HG03457 (cell line): ENCODE data around the gene PLA2G2E.

Source experiments
- ATAC-seq: cut with Tn5 transposase; IDR thresholded peaks from one replicate; pipeline ENCODE4 v1.9.1; 2021; ENCODE audit warnings: moderate number of reproducible peaks; ENCODE audit not compliant: unreplicated experiment

The PLA2G2E gene, protein sequence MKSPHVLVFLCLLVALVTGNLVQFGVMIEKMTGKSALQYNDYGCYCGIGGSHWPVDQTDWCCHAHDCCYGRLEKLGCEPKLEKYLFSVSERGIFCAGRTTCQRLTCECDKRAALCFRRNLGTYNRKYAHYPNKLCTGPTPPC

DNA sequence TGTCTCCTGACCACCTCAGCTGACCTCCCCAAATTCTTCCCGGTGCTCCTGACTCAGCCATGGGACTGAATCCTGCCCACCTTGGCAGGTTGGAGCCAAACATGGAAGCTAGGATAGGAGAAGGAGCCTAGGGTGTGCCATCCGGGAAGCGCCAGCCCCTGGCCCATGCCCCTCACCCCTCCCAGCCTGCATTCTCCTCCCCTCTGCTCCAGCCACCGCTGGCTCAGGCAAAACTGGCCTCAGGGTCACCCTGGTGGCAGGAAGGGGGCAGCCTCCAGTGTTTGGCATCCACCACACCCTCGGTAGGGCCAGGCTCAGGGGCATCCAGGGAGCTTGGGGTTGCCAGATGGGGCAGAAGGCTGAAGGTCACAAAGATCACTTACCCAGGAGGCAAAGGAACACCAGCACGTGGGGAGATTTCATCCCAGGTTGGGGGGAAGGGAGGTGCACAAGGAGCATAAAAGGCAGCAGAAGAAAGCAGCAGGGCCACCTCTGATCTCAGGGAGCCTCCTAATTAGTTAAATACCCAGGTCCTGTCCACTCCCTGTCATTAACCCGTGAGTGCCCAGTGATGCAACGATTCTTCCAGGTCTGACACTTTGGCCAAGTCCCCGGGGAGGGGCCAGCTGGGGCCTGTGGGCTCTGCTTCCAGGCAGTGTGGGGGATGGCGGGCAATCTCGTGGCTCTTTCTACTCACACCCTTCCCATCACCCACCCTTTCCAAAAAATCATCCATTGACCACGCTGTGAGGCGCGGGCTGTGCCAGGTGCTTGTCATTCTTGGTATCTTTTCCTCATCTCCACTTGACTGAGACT is at the start of gene PLA2G2E:
PLA2G2E (minus strand) TSS at position 481 of the 816 bp plus-strand sequence; CDS start at position 423, 58 bp downstream.
- no peak for ATAC-seq

DNA sequence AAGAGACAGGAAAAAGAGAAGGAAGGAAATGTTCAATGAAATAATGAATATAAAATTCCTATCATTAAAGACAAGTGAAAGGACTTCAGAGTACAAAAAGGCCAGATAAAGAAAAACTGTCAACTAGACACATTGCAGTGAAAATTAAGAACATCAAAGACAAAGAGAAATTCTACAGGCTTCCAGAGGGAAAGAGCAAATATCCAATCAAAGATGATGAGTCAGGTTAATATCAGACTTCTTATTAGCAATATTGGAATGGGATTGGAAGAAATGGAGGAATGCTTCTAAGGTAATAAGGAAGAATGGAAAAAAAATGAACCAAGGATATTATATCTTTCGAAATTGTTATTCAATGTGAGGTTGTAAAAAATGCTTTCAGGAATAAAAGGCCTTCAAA is 48.2 kb upstream of the PLA2G2E start:
- no peak for ATAC-seq

DNA sequence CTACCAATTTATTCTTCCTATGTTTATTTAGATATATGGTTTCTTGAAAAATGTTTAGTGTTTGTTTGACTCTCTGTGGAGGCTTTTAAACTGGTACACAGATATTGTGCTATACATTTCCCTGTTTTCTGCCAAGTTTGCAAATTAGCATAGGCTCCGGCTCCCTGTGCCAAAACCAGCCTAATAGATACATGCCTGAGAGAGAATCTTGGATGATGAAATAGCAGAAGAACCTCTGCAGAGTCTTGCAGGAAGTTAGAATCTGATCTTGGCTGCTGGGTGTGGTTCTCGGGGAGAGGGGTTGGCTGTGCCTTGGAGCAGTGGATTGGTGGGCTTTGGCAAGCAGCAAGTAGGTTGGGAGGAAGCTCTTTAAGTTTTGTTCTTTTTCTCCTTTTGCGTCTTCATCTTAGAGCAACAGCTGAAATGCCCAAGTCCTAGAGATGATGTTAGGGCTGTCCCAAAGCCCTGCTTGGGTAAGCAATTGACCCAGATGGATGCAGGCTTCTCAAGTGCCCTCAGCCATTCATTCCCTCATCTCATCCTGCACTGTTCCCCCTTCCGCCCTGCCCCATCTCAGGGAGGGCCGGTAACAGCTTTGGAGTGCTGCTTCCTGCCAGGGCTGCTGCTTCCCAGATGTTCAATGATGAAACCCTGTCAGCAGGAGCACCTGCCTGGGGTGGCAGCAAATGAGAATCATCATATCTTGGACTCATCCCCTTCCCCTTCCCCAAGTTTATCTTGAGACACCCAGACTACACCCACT is 46.7 kb upstream of the PLA2G2E start:
- no peak for ATAC-seq

DNA sequence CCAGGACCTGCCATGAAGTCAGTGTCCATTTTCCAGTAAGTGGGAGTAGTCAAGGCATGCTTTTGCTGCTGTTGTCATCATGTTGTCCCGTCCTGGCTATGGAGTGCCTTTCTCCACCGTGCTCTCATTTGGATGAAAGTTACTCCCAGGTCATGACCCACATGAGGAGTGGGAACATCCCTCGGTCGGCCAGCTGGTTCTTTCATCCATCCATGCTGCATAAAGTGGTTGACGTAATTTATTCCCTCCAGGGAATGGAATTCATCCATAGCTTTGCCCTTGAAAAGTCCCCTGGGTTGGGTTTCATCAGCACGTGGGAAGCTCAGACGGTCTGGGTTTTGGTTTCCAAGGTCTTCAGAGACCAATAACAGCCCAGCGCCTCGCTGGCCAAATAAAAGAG is 44.4 kb upstream of the PLA2G2E start:
- ATAC-seq = no peak

DNA sequence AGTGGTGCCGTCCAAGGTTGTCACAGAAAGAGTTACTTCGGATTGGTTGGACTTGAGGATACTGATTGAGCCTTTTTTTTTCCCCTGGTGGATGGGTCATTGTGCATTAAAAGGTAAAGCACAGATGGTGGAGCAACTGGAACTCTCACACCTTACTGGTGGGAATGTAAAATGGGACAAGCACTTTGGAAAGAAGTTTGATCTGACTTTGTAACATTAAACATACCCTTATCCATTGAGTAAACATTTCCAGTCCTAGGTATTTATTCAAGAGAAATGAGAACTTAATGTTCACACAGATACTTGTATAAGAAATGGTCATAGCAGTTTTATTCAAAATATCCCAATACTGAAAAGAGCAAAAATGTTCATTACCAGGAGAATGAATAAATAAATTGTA is 41.1 kb upstream of the PLA2G2E start:
- no peak for ATAC-seq

DNA sequence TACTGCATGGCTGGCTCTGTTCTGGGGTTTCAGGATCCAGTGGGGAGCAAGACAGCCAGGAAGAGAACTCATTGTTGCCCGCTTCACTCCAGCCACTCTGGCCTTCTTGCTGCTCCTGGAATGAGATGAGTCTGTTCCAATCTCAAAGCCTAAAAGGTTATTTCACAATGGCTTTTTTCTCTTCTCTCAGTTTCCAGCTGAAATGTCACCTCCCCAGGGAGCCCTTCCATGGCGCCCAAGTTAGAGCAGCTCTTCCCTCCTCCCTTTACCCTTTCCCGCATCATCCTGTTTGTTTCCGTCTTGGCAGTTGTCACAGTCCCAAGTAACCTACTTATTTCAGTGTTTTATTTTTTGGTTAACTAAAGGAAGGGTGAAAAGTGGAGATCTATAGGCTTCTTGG is 40.2 kb upstream of the PLA2G2E start:
- no peak for ATAC-seq

DNA sequence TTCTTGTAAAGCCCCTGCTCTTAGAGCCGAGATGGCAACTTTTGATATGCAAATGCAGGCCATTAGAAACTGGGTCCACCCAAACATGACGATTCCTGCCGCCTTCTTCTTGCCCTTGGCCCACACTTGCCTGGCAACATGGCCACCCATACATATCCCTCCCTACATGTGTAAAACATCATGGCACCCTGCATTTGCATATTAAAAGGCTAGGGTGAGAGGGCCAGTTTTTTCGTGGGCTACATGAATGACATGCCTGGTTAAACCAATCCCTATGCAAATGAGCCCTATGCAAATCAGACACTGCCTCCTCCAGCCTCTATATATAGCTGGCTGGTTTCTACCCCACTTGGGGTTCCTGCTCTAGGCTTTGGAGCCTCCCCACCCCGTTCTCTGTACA is 37.2 kb upstream of the PLA2G2E start:
- no peak for ATAC-seq

DNA sequence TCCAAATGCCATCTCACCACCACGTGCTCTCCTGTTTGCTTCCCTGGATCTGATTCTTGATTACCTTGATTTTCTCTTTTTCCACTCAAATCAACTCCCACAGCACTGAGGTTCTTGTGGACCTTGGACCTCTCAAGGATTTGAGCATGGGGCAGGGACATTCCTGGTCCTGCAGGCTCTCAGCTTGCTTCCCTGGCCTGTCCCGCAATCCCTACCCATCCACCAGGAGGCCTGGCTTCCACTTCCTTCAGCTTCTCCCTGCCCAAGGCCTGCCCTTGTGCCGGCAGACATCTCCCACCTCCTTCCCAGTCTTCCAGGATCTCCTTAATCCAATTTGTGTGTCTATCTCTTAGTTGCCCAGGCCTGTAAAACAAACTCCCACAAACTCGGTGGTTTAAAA is 34.4 kb upstream of the PLA2G2E start:
- ATAC-seq = no peak

DNA sequence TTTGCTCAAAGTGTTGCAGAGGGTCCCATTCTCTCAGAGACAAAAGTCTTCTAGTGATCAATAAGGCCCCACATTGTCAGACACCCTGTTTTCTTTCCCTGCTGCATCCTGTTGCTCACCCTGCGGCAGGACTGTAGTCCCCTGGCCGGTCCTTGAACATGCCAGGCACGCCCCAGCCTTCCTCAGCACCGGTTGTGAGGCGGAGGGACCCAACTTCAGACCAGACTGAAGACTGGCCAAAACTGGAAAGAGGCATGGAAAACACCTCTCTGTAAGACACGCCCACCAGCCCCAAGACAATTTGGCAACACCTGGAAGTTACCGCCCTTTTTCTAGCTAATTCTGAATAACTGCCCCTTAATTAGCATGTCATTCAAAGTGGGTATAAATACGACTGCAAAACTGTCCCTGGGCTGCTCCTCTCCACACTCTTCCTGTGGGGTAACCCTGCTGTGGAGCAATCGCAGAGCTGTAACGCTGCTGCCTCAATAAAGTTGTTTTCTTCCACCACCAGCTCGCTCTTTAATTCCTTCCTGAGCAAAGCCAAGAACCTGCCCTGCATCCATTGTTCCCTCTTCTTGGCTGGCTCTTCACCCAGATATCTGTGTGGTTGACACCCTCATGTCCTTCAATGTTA is 32.2 kb upstream of the PLA2G2E start:
- ATAC-seq = no peak

DNA sequence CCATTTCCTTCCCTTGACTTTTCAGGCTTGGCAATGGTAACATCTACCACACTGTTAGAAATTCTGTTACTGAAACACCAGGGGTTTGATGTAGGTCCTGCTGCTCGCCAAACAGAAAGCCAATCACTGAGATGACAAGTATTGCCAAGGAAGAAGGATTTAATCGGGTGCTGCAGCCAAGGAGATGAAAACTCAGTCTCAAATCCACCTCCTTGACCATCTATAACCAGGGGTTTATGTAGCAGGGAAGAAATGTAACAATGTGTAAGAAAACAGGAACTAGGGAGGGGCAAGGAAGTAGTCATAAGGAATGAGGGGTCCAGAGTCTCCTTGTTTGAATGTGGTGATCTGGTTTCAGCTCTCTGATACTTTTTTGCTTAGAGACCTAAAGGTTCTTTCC is 30.6 kb upstream of the PLA2G2E start:
- ATAC-seq = no peak

DNA sequence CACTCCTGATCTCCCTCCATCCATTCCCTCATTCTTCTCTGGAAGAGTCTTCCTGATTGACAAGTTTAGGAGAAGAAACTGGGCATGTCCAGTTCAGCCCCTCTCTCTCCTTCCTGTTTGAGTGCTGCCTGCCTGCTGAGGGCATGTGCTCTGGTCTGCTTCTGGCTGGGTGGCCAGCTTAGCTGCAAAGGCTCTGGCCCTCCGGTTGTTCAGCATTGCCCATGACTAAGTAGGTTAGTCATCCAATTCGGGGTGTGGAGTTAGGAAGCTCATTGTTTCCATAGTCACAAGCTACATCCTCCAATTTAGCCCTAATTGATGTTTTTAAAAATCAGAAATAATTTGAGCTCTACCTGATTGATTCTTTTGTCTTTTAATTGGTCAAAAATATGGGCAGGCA is 25.6 kb upstream of the PLA2G2E start:
- no peak for ATAC-seq

DNA sequence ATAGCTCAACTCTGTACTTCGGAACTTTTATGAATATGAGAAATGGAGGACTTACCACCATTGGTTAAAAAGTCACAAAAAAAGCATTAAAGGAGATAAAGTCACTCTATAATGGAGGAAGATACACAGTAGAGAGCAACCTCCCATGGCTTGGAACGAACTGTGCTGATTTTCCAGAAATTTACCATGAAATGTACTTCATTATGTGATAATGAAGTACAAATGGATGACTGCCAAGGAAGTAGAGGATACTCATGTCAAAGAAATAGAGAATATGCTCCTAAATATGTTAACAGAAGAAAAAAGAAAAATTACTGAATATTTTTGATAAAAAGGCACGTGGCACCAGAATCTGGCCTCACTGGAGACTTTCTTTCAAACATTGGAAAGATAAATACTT is 23.6 kb upstream of the PLA2G2E start:
- no peak for ATAC-seq

DNA sequence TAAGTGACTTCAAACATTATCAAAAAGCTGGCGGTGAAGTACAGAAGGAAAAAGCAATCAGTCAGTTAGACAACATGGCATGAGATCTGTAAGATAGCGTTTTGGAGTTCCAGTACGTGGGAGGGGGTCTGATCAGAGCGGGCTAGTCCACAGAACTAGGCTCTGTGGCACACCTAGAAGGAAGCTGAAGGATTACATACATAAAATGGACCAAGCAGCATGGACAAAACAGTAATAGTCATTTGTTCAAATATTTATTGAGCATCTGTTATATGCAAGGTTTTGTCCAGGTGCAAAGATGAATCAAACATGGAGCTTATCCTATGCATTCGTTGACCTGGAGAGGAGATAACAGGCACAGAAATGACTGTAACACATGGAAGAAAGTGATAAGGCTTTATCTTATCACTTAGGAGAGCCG is 22.9 kb upstream of the PLA2G2E start:
- ATAC-seq = no peak

DNA sequence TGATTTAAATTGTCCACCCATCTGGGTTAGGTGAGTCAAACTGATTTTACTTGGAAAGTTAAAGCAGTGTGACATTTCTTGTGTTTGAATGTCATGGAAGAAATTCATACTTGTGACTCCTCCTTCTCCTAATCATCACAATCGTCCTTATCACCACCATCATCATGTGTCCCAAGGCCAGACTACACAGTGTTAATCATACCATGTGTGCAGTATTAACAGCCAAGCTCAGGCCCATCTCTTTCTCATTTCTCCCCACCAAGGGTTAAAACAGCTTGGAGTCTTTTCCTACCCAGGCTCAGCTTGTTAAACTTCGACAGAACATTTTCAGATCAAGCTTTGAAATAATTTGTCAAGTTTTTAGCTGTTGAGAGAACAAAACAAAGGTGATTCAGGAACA is 22.5 kb upstream of the PLA2G2E start:
- no peak for ATAC-seq

DNA sequence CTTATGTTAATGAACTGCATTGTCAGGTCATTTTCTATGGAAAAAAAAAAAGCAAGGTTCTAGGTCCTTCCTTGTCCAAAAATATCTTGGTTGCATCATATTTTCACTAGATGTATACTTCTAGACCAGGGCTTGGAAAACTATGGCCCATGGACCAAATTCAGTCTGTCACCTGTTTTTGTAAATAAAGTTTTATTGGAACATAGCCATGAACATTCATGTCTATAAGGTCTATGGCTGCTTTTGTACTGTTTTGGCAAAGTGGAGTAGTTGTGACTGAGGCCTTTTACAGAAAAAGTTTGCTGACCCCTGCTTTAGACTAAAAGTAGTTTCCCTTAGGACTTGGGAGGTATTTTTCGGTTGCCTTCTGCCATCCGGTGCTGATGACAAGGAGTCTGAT is 19.2 kb upstream of the PLA2G2E start:
- ATAC-seq = no peak

DNA sequence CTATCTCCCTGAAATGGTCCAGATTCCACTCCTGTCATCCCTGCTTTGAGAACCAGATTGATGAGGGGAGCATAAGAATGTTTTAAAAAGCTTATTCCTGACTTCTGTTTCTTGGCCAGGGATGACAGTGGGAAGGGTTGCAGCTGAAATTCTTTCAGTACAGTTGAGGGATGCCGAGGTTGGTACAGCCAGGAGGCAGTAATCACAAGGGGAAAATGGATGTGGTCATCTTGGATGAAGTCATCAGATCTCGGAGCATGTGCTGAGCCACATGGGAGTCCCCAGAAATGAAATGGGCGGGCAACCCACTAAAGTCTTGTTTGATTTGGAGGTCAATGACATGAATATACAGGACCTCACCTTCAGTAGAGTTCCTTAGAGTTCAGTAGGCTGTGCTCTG is 18.7 kb upstream of the PLA2G2E start:
- no peak for ATAC-seq

DNA sequence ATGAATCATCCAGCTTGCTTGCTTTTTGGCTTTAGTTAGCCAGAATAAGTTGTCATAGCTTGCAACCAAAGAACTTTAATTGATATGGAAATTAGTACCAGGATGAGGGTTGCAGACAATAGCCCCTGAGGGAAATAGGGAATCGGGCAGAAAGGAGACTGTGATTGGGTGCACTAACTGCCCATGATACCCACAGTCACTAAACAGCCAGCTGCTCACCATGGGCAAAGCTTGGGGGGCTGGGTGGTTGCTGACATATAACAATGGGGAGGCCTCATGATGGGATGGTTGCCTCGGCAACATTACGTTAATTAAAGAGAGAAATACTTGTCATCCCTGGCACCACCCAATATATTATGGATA is 17.8 kb upstream of the PLA2G2E start:
- no peak for ATAC-seq

DNA sequence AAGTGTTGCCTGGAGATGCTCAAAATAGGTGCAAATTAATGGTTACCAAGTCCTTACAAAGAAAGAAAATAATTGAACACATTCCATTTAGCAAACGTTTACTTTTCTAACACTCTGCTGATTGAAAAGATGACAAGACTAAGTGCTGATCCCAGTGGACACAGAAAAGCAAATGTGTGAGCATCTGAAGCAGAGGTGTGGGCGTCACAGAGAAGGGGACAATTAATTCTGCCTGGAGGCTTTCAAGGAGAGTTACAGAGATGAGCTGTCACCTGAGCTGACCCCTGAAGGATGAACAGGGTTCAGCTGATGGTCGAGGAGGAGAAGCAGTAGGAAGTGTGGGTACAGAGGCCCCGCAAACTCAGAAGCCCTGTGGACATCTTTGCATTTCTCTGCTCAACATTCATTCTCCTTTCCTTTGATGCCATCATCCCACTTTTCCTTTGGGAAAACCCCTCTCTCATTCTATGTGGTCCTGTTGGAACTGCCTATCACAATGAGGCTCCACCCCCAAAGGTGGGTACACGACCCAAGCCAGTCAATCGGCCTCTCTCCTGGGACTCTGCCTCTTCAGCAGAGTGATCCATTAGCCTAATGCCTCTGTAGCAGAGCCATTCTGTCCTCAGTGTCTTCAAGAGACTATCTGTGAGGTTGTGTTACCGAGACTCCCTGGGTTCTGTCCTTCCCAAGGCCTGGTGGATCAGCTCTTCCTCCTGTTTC is 17.2 kb upstream of the PLA2G2E start:
- ATAC-seq = no peak

DNA sequence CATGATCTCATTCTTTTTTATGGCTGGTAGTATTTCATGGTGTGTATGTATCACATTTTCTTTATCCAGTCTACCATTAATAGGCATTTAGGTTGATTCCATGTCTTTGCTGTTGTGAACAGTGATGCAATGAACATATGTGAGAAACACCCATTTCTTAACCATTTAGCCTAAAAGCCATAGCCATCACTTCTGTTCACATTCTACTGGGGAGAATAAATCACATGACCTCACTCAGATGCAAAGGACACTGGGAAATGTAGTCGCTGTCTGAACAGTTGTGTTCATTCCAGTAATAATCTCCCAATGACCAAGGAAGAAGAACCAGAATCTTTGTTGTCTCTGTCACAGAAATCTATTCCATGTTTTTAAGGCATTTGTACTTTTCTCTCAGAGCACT is 15.1 kb upstream of the PLA2G2E start:
- no peak for ATAC-seq

DNA sequence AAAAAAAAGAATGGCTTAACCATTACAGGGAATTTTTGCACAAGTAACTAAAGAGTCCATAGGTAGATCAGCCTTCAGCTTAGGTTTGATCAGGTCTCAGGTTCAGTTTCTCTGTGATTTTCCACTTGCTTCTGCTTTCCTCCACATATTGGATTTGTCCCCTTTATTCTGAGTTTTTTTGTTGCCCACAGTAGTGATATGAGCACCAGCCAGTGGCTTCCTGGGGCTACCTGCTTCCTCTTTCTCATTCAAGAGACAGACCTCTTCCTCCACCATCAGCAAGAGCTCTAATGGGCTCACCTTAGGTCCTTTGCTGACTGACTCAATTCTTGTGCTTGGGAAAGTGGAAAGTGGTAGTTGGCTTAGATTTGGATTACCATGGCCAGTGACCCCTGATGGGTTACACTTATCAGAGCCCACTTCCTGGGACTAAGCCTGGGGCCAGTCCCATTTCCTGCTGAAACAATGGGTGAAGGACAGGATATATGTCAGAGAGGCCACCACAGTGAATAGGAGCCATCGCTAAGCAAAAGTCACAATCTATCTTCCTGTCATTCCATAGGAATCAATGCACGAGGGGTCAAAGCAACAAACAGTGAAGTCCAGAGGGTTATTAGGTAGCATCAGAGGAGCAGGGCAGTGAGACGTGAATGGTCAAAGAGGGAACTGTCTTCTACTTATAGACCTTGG is 12.8 kb upstream of the PLA2G2E start:
- no peak for ATAC-seq
